GM23338 (cell line): ENCODE measurements around the gene OVOL3. TPM values are rescaled to one million over a fixed set of nuclear protein-coding genes. Genes with fewer than 3 reads are reported as not detected.
A peak's percentile ranks its signal among the peaks of the same experiment; 100 is the strongest.

Source experiments
- ATAC-seq: fragments of 200-7000 bp; cut with Tn5 transposase; 3 replicates; pipeline ENCODE4 v1.9.1; 2020
- DNase-seq: peaks from one replicate; pipeline ENCODE4 v3.0.0-alpha.2; 2015; ENCODE audit warnings: low spot score
- H2AFZ ChIP-seq: fragments of 200-600 bp; sonication (generic); 2 replicates; pipeline ENCODE4 v1.8.0; 2016; ENCODE audit warnings: antibody characterized with exemption, mild to moderate bottlenecking, moderate library complexity
- H3F3A ChIP-seq: fragments of 200-600 bp; sonication (generic); replicated peaks from 2 replicates; pipeline ENCODE4 v1.8.0; 2017; ENCODE audit warnings: antibody characterized with exemption, mixed run types, low read depth
- H3K27ac ChIP-seq: fragments of 200-600 bp; sonication (generic); 2 replicates; pipeline ENCODE4 v1.6.1; 2016; ENCODE audit warnings: low read depth
- H3K27me3 ChIP-seq: fragments of 200-600 bp; sonication (generic); 2 replicates; pipeline ENCODE4 v1.8.0; 2016; ENCODE audit warnings: mild to moderate bottlenecking, mixed run types, moderate library complexity; ENCODE audit not compliant: insufficient read depth
- H3K36me3 ChIP-seq: fragments of 200-600 bp; sonication (generic); 2 replicates; pipeline ENCODE4 v1.8.0; 2016; ENCODE audit warnings: mild to moderate bottlenecking; ENCODE audit not compliant: insufficient read depth
- H3K4me1 ChIP-seq: fragments of 200-600 bp; sonication (generic); 2 replicates; pipeline ENCODE4 v1.8.0; 2016; ENCODE audit warnings: mild to moderate bottlenecking, moderate library complexity; ENCODE audit not compliant: insufficient read depth
- H3K4me2 ChIP-seq: fragments of 200-600 bp; sonication (generic); 2 replicates; pipeline ENCODE4 v1.7.1; 2017; ENCODE audit warnings: mixed run types
- H3K4me3 ChIP-seq: fragments of 200-600 bp; sonication (generic); 2 replicates; pipeline ENCODE4 v1.6.1; 2016; ENCODE audit warnings: mixed run types
- H3K79me2 ChIP-seq: fragments of 200-600 bp; sonication (generic); replicated peaks from 2 replicates; pipeline ENCODE4 v1.8.0; 2017; ENCODE audit warnings: mild to moderate bottlenecking; ENCODE audit not compliant: insufficient read depth
- H3K9me2 ChIP-seq: fragments of 200-600 bp; sonication (generic); 2 replicates; pipeline ENCODE4 v1.8.0; 2017; ENCODE audit not compliant: insufficient read depth
- H4K20me1 ChIP-seq: fragments of 200-600 bp; sonication (generic); replicated peaks from 2 replicates; pipeline ENCODE4 v1.8.0; 2017; ENCODE audit warnings: mild to moderate bottlenecking; ENCODE audit not compliant: insufficient read depth
- H3K27ac Mint-ChIP-seq: 2 replicates; pipeline ENCODE4 v1.8.0; 2020; ENCODE audit warnings: inconsistent platforms, mild to moderate bottlenecking, moderate library complexity, mixed read lengths
- H3K27me3 Mint-ChIP-seq: 3 replicates; pipeline ENCODE4 v1.8.0; 2022; ENCODE audit warnings: low read depth, mild to moderate bottlenecking, moderate library complexity, mixed read lengths, inconsistent platforms; ENCODE audit not compliant: insufficient read depth, poor library complexity
- H3K36me3 Mint-ChIP-seq: 3 replicates; pipeline ENCODE4 v1.8.0; 2021; ENCODE audit warnings: low read depth, mild to moderate bottlenecking, inconsistent platforms, moderate library complexity, mixed read lengths
- H3K4me1 Mint-ChIP-seq: 3 replicates; pipeline ENCODE4 v1.8.0; 2020; ENCODE audit warnings: mild to moderate bottlenecking, inconsistent platforms, mixed read lengths
- H3K4me3 Mint-ChIP-seq: 3 replicates; pipeline ENCODE4 v1.8.0; 2021; ENCODE audit warnings: moderate library complexity, mild to moderate bottlenecking, inconsistent platforms, mixed read lengths
- H3K9me3 Mint-ChIP-seq: 3 replicates; pipeline ENCODE4 v1.8.0; 2020; ENCODE audit warnings: moderate library complexity, mild to moderate bottlenecking, inconsistent platforms, mixed read lengths
- CREB1 ChIP-seq: fragments of 250-450 bp; sonication (Bioruptor Pico); IDR thresholded peaks from 2 replicates; pipeline ENCODE4 v1.5.0; 2020; ENCODE audit warnings: low read depth, mild to moderate bottlenecking, moderate library complexity
- CTCF ChIP-seq, 2 experiments: fragments of 200-600 bp in 1 of 2; sonication (generic) in 1 of 2; conservative IDR thresholded peaks; 2 replicates each; pipeline versions ENCODE4 v1.5.1 to v1.6.1; 2016 to 2017; ENCODE audit warnings: antibody characterized with exemption in 2 of 2, low read depth in 2 of 2, mild to moderate bottlenecking in 2 of 2, moderate library complexity in 1 of 2
- ETS1 ChIP-seq: IDR thresholded peaks from 2 replicates; pipeline ENCODE4 v1.6.1; 2016; ENCODE audit warnings: antibody characterized with exemption
- EZH2 ChIP-seq: fragments of 200-600 bp; sonication (generic); IDR thresholded peaks from one replicate; pipeline ENCODE4 v1.8.0; 2017; ENCODE audit warnings: antibody characterized with exemption, mild to moderate bottlenecking, low read depth; ENCODE audit not compliant: unreplicated experiment
- JUNB ChIP-seq: IDR thresholded peaks from one replicate; pipeline ENCODE4 v1.6.1; 2016; ENCODE audit warnings: antibody characterized with exemption; ENCODE audit not compliant: unreplicated experiment
- NANOG ChIP-seq: IDR thresholded peaks from 2 replicates; pipeline ENCODE4 v1.6.1; 2016; ENCODE audit warnings: antibody characterized with exemption, borderline replicate concordance
- POLR2AphosphoS5 ChIP-seq: IDR thresholded peaks from 2 replicates; pipeline ENCODE4 v1.6.1; 2016; ENCODE audit warnings: antibody characterized with exemption, low read depth
- REST ChIP-seq: IDR thresholded peaks from one replicate; pipeline ENCODE4 v1.6.1; 2018; ENCODE audit warnings: antibody characterized with exemption; ENCODE audit not compliant: unreplicated experiment
- STAT1 ChIP-seq: IDR thresholded peaks from one replicate; pipeline ENCODE4 v1.6.1; 2016; ENCODE audit warnings: antibody characterized with exemption; ENCODE audit not compliant: unreplicated experiment
- ZNF114 ChIP-seq: fragments of 250-450 bp; sonication (Bioruptor Pico); IDR thresholded peaks from 2 replicates; pipeline ENCODE4 v1.5.0; 2020; ENCODE audit warnings: mild to moderate bottlenecking, moderate library complexity
- ZNF331 ChIP-seq: fragments of 250-450 bp; sonication (Bioruptor Pico); IDR thresholded peaks from 2 replicates; pipeline ENCODE4 v1.5.0; 2020; ENCODE audit warnings: low read depth, mild to moderate bottlenecking, moderate library complexity
- ZNF462 ChIP-seq: fragments of 250-450 bp; sonication (Bioruptor Pico); IDR thresholded peaks from 2 replicates; pipeline ENCODE4 v1.5.0; 2020; ENCODE audit warnings: mild to moderate bottlenecking, moderate library complexity
- polyA plus RNA-seq: library from polyadenylated mRNA; unstranded; fragments of >200 nt; fragmentation: Nextera tagmentation; extraction: Ambion mirVana; gene quantifications from 2 replicates; pipeline ENCODE4 v1.2.1, GENCODE V29; 2016
- total RNA-seq: library from RNA; depleted of rRNA; stranded (reverse); fragments of >200 nt; shearing (Covaris generic); gene quantifications from 2 replicates; pipeline ENCODE4 v1.2.3, GENCODE V29; 2014

Gene OVOL3
- total and polyA plus RNA-seq, 2 experiments from 2014 or later = not detected

- Mint-ChIP-seq H3K4me1 (peaks cover 32% of the 10 kb centered on the region), H3K27ac (no peak overlapping the region), H3K4me3 (no peak overlapping the region), H3K27me3 (peaks cover 23% of the 10 kb centered on the region), H3K36me3 (peaks cover 34% of the 10 kb centered on the region), H3K9me3 (no peaks in the 10 kb centered on the region)
- Histone ChIP-seq H3K4me2 (peak overlapping the region; percentile 65; the same call in 1 of the 2 replicates), H4K20me1 (peaks cover 6% of the 10 kb centered on the region; the same call in 1 of the 2 replicates), H2AFZ (no peak overlapping the region), H3K4me1 (peaks cover 18% of the 10 kb centered on the region), H3K27ac (peak overlapping the region; percentile 32; the same call in 1 of the 2 replicates), H3K79me2 (peaks cover 10% of the 10 kb centered on the region; the same call in 1 of the 2 replicates), H3K36me3 (no peaks in the 10 kb centered on the region; the same call in 1 of the 2 replicates), H3K27me3 (no peaks in the 10 kb centered on the region), H3F3A (peaks cover 21% of the 10 kb centered on the region), H3K9me2 (no peaks in the 10 kb centered on the region), H3K4me3 (peak overlapping the region; percentile 23; the same call in 1 of the 2 replicates)
- no peak for TF ChIP-seq ZNF331 (CRISPR knock-in tag)
- TF ChIP-seq JUNB = no peak
- TF ChIP-seq CREB1 = no peak
- no peak for TF ChIP-seq ETS1
- no peak for TF ChIP-seq NANOG
- no peak for TF ChIP-seq ZNF114
- TF ChIP-seq ZNF462 (CRISPR knock-in tag) = no peak
- no peak for TF ChIP-seq POLR2AphosphoS5
- TF ChIP-seq STAT1 = no peak
- no peak for TF ChIP-seq CTCF (conservative IDR thresholded peaks at IDR 0.05; ENCODE audit: low read depth in 2 of 2)
- TF ChIP-seq REST = no peak
- no peak for TF ChIP-seq EZH2
- ATAC-seq (no peak), DNase-seq (no peak)
Observed at GRCh38 chr19:36111200-36111539, 227 bp downstream of the OVOL3 start.
